GM12873 (cell line): ENCODE results near the gene TMEM108.

Experiments used
- CTCF ChIP-seq: IDR thresholded peaks from 2 replicates; pipeline ENCODE4 v1.5.1; 2012; ENCODE audit warnings: low read depth, mild to moderate bottlenecking, moderate library complexity, low read length, control low read depth; ENCODE audit not compliant: insufficient read depth; ENCODE audit errors: missing control alignments

Gene TMEM108

GRCh38 chr3:133361435-133361834 is 323.2 kb downstream of the TMEM108 start:
- TF ChIP-seq CTCF = no peak

- no peak for TF ChIP-seq CTCF
Measured at GRCh38 chr3:133362539-133362938, 324.3 kb downstream of the TMEM108 start.

- no peak for TF ChIP-seq CTCF
Measured at GRCh38 chr3:133364704-133365103, 326.5 kb downstream of the TMEM108 start.

- TF ChIP-seq CTCF = no peak
Measured at GRCh38 chr3:133366921-133367320, 328.7 kb downstream of the TMEM108 start.

- TF ChIP-seq CTCF = no peak
Measured at GRCh38 chr3:133367403-133367802, 329.2 kb downstream of the TMEM108 start.

- TF ChIP-seq CTCF = no peak
Measured at GRCh38 chr3:133367956-133368355, 329.8 kb downstream of the TMEM108 start.

GRCh38 chr3:133368371-133369067 is 330.3 kb downstream of the TMEM108 start:
- TF ChIP-seq CTCF = no peak
